ENCODE results near the gene MYLK. TPM values are rescaled to one million over a fixed set of nuclear protein-coding genes. Genes with fewer than 3 reads are reported as not detected.

MYLK gene
- total RNA-seq, 1 donor from 2014 or later, result 10.1 TPM

DNA sequence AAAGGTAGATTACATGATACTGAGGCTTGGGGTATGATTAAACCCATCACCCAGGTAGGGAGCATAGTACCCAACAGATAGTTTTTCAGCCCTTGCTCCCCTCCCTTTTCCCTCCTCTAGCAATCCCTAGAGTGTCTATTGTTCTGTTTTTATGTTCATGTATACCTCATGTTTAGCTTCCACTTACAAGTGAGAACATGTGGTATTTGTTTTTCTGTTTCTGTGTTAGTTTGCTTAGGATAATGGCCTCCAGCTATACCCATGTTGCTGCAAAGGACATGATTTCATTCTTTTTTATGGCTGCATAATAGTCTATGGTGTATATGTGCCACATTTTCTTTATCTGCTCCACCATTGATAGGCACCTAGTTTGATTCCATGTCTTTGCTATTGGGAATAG lies 82.7 kb downstream of the MYLK start:
- intact Hi-C loops (cut with DNase I), result no loop called here
- DNase-seq (ENCODE audit: missing footprints) (no peak), ATAC-seq (no peak)

DNA sequence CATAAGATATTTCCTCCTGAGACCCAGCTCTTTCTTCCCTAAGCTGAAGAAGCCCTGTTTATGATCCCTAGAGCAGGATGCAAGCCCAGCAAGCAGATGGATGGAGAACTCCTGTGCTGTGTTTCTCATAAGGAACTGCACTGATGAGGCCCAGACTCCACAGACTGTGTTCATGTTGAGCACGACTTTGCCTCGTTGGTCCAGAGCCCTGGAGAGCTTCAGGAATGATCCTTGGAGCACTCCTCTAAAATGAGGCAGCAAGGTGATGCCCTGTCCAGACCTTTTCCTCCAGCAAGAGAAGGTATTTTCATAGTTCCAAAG lies 83.8 kb downstream of the MYLK start:
- no peak for DNase-seq (ENCODE audit: missing footprints)
- intact Hi-C loops (cut with DNase I), result no loop called here
- ATAC-seq, result no peak

DNA sequence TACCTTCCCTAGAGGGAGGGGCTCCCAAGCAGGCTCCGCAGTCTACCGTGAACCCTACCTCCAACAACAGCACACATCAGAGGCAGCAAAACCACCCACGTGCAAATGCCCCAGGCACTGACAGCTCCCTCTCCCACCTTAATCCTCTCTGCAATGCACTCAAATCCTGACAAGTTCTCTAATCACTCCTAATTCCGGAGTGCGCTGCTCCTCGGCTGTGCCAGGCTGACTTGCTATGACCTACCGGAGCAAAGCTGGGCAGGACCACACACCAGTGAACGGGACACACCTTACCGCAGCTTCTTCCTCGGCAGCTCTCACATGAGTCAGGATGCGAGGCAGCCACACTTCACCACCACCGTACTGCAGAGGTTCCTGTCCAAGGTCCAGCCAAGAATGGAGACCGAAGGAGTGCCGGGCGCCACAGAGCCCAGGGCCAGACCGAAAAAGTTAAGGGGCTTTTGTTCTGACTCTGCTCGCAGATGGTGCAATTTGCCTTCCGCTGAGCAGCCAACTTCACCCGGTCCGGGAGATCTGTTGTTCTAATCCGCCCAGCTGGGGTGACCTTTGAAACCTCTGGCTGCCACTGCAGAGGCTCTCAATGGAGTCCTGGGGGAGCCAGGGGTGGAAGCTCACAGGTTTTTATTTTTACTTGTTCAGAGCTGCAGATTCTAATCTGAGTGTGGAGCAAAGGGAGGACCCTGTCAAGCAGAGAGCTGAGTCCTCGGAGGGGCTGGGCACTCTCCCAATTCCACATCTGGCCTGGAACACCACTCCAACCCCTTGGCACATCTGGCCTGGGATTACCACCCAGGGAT lies 84.4 kb downstream of the MYLK start:
- intact Hi-C loops (cut with DNase I), result no loop called here
- DNase-seq (ENCODE audit: missing footprints) (no peak), ATAC-seq (peak; percentile 37)

DNA sequence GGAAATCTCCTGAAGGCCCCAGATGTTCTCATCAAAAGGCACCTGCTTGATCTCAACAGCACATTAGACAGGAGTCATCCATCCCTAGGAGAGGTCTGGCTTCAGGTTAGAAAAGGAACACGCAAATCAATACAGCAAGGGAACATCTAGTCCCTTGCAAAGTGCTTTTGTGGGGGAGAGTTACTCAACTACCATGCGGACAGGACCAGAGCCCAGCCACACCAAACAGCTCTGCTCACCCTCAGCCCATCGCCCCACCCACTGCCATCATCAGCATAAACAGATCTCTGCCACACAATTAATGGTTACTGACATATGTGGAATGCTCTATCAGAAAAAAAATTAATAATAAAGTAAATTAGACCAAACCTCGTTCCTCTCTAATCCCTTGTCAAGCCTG lies 85.6 kb downstream of the MYLK start:
- no peak for ATAC-seq
- intact Hi-C loops (cut with DNase I), result no loop called here
- DNase-seq (ENCODE audit: missing footprints), result no peak

DNA sequence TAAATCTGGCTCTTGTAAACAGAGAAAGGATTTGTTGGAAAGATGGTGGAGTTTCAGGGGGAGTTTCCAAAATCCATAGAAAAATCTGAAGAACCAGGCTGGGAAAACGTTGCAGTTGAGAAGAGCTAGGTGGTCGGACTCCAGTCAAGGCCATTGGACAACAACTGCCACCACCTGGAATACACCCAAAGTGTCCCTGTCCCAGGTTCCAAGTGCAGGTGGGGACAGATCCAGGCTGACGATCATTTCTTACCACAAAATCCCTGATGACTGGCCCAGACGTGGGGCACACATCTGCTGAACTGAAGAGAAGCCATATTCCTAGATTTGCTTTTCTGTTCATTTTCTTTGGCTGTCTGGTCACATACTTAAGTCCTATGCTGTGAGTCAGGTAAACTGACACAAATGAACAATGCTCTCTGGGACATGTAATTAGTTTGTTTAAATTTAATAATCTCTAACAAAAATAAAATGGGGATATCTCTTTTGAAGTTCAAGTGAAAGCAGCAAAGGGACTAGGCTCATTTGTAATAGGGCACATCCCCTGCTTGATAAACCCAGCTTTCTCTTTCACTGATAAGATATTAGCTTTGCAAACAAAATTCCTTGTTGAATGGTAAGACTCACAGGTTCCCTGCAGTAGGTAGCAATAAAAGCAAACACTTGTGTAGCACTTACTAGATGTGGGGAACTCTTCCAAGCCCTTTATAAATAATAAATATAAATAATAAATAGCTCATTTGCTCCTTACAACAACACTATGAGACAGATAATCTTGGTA lies 88.5 kb downstream of the MYLK start:
- ATAC-seq (no peak), DNase-seq (ENCODE audit: missing footprints) (no peak)
- intact Hi-C loops (cut with DNase I), result no loop called here

DNA sequence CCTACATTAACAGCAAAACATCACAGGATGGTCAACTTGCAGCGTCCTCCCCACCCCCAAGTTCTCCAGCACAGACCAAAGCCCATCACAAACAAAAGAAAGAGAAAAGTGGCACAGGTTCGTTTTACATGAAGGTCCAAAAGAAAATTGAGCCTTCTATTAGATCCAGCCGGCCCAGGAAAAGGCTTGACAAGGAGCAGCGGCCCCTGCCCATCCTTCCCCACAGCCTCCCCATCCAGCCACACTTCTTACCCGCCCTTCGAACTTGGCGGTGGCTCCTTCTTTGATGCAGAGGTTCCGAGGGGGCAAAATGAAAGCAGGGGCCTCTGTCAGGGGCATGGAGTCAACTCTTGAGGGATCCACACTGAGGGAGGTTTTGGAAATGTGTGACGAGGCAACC lies 90.7 kb downstream of the MYLK start:
- ATAC-seq, result no peak
- intact Hi-C loops (cut with DNase I), result no loop called here

DNA sequence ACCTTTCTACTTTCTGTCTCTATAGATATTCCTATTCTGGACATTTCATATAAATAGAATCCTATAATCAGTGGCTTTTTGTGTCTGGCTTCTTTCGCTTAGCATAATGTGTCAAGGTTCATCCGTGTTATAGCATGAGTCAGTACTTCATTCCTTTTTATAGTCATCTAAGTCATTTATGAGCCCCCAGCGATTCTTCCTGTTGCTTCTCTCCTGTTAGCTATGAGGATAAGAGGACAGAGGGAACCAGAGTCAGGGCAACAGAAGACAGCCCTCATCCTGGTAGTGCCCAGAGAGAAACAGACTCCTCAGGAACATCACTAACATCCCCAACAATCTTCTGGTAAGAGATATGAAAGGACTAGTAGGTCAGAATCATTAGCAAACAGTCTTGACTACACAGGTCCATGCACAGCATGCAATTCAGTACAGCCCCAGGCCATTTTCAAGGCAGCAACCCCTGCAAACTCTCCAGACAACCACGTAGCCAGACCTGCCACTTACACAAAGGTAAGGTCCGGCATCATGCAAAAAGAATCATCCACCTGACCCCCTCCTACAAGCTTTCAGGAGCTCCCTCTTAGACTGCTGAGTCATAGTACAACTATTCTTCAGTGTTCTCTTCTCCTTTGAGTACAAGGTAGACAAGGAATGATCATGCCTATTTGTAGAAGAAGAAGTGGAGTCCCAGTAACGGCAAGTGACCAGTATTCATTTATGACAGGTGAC lies 91.5 kb downstream of the MYLK start:
- intact Hi-C loops (cut with DNase I), result no loop called here
- no peak for ATAC-seq

More for the DNA sequence above, 90.7 kb downstream of the MYLK start:
- no peak for DNase-seq (ENCODE audit: missing footprints)

DNA sequence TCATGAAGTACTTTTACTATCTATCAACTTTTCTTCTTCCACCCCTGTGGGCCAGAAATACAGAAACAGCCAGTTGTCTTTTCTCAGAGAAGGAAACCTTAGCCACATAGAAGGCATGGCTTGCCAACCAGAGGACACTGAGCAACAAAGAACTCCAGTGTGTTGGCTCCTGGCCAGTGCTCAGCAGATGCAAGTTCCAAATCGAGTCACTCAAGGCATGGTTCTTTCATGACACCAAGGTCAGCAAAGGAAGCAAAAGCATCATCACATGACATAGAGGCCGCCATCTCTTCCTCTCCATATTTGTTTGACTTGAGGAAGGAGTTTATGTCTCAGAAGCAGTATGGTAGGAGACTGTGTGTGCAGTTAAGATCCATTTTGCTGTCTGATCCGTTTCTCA lies 92.2 kb downstream of the MYLK start:
- intact Hi-C loops (cut with DNase I), result no loop called here

More for the DNA sequence above, 91.5 kb downstream of the MYLK start:
- no peak for DNase-seq (ENCODE audit: missing footprints)

DNA sequence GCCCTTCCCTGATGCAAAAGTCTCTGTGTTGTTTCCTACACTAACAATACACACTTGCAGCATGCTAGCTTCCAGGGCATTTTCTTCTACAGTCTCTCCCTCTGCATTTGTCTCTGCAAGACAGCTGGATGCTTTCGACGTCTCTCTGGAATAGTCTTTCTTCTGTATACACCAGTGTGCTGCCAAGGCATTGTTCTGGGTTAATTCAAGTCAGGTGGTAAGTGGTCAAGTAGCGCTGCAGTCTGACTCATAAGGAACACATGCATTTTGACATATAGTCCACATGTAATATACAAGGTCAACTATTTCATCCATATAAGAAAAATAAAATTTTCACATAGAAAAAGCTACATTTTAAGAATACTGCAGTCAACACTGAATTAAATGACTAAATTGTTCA lies 92.7 kb downstream of the MYLK start:
- no peak for DNase-seq (ENCODE audit: missing footprints)
- intact Hi-C loops (cut with DNase I), result no loop called here
- no peak for ATAC-seq

More for the DNA sequence above, 92.2 kb downstream of the MYLK start:
- ATAC-seq (no peak), DNase-seq (ENCODE audit: missing footprints) (no peak)

DNA sequence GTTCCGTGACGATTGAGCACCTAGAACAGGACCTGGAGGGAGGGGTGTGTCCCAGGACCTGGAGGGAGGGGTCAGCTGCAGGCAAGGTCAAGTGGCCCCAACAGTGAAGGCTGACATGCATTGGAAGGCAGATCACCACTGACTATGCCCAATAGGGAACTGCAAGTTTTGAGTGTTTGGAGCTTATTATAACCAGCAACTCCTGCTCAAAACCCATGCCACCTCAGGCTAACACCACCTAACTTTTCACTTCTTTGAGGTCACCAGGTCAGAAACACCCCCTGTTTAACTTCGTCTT lies 93.1 kb downstream of the MYLK start:
- intact Hi-C loops (cut with DNase I), result no loop called here
- ATAC-seq, result no peak
- DNase-seq (ENCODE audit: missing footprints), result no peak

DNA sequence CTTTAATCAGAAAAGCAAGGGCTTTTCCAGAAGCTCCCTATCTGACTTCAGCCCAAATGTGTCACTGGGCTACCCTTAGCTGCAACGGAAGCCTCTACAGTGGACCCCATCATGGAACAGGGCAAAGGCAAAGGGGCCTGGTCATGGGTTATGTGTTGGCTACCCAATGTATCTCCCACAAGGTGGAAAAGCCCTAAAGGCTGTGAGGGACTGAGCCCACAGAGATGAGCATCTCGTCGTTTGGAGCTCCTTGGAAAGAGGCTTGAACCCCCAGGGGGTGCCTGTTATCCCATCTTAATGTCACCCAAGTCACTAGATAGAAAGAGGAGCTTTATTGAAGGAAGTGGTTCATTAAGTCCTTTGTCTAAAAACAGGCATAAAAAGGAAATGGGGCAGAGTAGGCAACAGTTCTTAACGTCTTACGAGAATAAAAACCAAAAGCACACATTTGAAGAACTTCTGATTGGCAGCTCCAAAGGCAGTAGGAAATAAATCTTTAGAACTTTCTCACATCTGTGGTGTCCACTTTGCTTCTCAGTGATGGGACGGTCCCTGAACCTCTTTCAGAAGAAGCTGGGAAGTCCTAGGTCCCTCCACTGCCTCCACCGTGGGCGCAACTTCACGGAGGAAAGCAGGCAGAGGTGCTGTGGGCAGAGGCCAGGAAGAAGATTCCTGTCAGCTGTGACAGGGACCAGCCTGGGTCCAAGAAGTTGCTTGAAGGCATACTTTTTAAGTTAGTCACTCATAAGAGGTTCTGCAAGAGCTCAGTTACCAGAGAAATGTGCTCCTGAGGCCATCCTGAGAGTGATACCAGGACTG lies 93.7 kb downstream of the MYLK start:
- intact Hi-C loops (cut with DNase I), result no loop called here
- no peak for ATAC-seq
- DNase-seq (ENCODE audit: missing footprints), result no peak

DNA sequence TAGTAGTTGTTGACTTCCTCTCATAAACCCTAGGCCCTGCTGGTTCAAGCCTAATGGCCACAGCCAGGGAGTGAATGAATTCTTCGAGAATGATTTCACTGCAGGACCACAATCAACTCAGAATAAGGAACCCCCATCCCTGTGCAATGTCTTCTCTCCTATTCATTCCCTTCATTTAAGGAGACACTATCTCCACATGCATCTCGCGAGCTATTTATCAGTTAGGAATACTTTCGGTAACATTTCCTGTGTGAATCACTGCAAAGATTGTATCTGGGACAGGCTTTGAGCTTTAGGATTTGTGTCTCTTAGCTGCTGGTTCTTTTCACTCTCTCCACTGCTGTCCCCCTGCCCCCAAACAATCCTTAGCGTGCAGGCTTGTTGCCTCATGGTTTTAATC lies 94.4 kb downstream of the MYLK start:
- ATAC-seq (no peak), DNase-seq (ENCODE audit: missing footprints) (no peak)
- intact Hi-C loops (cut with DNase I), result no loop called here

DNA sequence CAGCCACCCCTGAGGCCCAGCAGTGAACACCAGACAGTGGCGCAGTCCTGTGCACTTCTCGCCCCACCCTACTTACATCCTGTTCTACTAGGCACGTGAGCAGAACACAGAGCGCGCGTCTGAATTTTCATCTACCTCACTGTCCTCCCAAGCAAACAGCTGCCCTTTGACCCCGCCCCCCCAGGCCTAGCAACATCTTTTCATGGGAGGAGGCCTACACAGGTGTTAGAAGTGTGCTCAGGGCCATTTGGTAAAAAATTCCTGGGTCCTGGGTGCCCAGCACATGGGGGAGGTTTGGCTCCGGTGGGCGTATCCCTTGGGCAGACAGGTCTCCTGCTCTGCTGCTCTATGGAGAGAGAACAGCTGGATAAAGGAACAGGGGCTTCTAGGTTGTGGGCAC lies 95.0 kb downstream of the MYLK start:
- intact Hi-C loops (cut with DNase I), result no loop called here
- ATAC-seq, result no peak
- no peak for DNase-seq (ENCODE audit: missing footprints)

DNA sequence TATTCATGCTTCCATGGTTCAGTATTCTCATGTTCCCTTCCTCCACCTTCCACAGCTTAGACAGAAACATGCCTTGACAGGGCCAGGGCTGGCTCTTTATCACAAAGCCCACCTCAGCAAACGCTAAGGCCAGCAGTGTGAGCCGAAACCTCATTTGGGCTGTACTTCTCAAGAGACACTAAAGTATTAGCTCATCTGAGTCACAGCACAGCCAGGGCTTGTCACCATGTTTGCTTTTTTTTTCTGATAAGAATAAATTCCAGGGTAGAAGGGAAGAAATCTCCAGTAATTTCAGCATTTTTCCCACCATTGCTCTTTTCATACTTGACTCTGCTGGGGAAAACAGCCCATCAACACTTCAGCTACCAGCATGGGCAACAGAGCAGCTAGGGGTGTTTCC lies 95.4 kb downstream of the MYLK start:
- no peak for DNase-seq (ENCODE audit: missing footprints)
- ATAC-seq, result no peak
- intact Hi-C loops (cut with DNase I), result no loop called here

DNA sequence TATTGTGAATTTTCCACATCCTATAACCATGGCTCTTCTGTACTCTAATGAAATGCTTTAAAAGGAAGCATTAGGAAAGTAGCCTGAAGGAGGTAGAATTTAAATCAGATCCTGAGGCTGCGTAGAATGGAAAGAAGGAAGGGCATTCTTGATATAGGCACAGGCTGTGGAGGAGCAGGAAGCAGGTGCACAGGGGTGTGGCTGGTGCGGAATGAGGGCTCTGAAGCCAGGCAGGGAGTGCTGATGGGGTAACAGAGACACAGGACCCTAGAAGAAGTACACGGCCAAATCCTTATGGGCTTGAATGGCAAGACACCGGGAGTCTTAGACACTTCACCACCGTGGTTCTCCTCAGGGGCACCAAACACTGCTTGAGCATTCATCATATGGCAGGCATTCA lies 97.0 kb downstream of the MYLK start:
- intact Hi-C loops (cut with DNase I), result no loop called here
- DNase-seq (ENCODE audit: missing footprints) (no peak), ATAC-seq (no peak)

DNA sequence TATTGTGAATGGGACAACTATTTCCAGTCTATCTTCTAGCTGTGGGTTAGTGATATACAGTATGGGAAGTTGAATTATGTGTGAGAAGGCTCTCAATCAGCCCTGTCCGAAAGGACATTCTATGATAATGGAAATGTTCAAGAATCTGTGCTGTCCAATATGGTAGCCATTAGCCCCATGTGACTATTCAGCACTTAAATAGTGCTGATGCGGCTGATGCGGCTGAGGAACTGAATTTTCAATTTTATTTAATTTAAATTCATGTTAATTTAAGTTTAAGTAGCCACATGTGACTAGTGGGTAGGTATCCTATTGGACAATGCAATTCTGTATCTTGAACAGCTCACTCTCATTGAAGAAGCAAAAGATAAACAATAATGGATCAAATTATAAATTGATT lies 98.5 kb downstream of the MYLK start:
- intact Hi-C loops (cut with DNase I), result no loop called here
- DNase-seq (ENCODE audit: missing footprints) (no peak), ATAC-seq (no peak)

DNA sequence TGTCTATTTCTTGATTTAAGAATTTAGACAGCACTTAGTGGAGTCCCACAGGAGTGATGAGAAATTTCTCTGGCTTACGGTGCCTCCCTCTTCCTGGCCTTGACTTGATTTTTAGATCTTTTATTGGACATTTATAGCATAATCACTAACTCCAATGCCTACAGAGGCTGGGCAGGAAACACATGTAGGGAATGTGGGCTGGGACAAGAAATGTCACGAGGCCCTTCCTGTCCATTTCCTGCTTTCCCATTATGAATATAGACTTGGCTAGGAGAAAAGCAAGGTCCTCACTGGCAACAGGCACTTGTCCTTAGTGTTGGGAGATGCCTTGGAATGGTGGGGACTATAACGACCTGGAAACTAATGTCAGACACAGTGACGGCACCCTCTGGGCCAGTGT lies 100.3 kb downstream of the MYLK start:
- intact Hi-C loops (cut with DNase I), result no loop called here
- DNase-seq (ENCODE audit: missing footprints), result no peak
- no peak for ATAC-seq

DNA sequence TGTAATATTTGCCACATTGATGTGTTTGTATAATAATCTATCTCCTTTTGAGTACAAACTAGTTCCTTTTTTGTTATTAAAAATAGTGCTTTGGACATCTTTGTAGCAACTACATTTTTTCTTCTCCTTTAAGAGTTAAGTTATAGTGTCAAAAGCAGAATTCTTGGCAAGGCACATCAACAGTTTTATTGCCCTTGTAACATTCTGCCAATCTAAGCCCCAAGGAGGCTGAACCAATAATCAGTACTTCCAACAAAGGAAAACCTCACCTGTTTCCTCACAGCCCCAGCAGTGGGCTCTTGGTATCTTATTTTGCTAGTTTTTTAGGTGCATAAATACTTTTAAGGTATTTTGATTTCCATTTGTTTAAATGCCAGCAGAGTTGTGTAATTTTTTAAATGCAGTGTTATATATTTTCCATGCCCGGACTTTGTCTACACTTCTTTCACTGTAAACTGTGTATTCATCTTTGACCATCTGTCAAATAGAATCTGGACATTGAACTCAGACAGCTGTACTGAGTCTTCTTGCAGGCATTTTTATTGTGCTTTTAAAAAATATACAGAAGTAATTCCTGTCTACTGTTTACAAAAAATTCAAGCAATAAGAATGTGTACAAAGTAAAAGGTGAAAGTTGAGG lies 101.0 kb downstream of the MYLK start:
- ATAC-seq (no peak), DNase-seq (ENCODE audit: missing footprints) (no peak)
- intact Hi-C loops (cut with DNase I), result no loop called here

DNA sequence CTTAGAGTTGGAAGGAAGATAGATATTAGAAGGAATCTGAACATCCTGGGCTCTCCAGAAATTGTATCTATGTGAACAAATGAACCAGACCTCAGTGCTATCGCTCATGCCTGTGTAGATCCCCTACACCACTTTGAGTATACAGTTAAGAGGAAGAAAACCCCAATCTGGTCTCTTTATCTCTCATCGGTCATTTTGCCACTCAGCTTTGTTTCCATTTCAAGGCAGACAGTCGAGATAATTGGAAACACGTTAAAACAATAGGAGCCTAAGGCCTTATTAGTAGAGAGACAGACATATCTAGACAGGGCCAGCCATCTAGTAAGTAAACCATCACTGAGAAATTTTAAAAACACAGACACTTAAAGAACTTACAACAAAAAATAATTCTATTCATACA lies 101.6 kb downstream of the MYLK start:
- DNase-seq (ENCODE audit: missing footprints) (no peak), ATAC-seq (no peak)
- intact Hi-C loops (cut with DNase I), result no loop called here
